Activated T-cell treated with anti-CD3 and anti-CD28 coated beads for 24 hours (primary cell): ENCODE data around the gene TMEM119.
"Not testable (repeated sequence)": the region's sequence is repeated elsewhere in the genome, so short reads cannot be mapped to it uniquely, and the experiment has no call there.

Experiments used
- DNase-seq: peaks from one replicate; pipeline ENCODE4 v3.0.0-alpha.2; 2020; ENCODE audit warnings: low read depth

TMEM119 gene

DNA sequence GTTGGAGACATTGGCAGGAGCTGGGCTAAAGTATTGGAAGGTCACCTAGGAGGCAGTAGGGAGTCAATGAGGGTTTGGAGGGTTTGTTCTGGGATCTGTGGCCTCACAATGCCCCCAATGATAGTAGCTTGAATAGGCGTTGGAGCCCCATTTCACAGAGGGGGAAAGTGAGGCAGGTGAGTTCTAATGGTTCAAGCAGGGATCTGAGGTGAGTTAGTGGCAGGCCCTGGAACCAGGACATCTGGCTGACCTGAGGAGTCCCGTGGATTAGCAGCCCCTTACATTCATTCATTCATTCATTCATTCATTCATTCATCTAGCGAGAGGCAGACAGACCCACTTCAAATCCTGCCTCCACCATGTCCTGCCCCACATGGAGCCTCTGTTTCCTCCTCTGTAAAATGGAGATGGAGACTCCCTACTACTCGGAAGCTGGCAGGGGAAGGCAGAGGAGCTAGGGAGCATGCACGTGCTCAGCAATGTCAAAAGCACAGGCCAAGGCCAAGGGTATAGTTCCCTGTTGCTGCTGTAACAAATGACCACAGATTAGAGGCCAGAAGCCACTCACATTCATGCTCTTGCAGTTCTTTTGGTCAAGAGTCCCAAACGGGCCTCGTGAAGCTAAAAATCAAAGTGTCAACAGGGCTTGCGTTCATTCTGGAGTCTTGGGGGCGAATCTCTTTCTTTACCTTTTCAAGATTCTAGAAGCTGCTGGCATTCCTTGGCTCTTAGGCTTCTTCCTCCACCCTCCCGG, 2.2 kb upstream of the TMEM119 start:
- no peak for DNase-seq

DNA sequence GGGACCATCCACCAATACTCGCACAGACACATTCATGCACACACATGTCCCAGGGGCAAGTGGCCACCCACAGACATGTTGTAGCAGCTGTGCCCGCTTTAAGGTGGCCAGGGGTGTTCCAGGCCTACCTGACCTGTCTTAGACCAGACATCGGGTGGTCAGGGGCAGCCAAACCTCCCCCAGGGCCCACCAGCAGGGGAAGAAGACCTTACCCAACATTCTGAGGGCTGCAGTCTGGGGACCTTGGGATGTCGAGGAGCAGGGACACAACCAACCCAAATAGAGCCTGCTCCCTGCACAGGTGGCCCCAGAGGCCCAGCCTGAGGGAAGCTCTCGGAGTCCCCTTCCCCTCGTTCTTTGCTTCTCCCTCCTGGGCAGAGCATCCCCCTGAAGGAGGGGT, 1.7 kb upstream of the TMEM119 start:
- no peak for DNase-seq

DNA sequence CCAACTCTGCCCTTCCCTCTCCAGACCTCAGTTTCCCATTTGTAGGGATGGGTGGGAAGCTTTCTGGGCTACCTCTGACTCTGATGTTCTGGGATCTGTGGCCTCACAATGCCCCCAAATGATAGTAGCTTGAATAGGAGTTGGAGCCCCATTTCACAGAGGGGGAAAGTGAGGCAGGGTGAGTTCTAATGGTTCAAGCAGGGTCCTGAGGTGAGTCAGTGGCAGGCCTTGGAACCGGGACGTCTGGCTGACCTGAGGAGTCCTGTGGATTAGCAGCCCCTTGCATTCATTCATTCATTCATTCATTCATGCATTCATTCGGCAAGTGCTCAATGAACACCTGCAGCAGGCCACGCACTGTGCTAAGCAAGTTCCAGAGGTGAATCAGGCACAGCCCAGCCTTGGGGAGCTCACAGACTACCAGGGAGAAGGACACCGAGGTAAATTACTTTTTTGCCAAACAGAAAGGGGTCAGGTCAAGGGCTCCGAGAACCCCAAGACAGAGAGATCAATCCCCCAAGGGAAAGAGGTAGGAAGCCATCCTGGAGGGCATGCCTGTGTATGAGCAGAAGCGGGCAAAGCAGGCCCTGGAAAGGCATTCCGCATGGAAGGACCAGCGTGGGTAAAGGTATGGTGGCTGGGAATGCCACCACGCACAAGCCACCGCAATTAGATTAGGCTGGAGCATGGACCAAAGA, 818 bp upstream of the TMEM119 start:
- no peak for DNase-seq

DNA sequence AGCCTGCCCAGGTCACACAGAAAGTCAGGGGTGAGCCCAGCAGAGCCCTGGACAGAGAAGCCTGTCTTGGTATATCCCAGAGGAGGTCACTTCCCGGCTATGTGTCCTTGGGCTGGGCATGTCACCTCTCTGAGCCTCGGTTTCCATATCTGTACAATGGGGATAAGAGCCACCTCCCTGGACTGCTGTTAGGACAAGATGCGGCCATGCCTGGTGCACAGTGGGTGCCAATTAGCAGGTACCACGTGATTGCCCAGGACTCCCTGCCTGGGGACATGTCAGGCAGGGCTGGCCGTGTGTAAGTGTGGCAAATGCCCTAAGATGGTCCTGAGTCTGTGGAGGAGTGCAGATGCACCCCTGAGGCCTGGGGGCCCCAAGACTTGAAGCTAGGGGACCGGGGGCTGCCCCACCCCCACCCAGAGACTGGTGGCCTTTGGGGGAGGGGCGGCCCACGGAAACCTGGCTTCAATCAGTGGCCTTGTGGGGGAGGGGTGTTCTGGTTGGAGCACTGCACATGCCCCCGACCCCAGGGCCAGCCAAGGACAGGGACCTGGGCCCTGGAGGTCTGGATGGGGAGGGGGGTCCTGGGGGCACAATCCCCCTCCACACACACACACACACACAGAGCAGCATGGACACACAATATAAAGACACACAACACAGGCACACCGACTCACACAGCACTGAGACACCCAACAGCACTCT, 878 bp downstream of the TMEM119 start:
- no peak for DNase-seq

DNA sequence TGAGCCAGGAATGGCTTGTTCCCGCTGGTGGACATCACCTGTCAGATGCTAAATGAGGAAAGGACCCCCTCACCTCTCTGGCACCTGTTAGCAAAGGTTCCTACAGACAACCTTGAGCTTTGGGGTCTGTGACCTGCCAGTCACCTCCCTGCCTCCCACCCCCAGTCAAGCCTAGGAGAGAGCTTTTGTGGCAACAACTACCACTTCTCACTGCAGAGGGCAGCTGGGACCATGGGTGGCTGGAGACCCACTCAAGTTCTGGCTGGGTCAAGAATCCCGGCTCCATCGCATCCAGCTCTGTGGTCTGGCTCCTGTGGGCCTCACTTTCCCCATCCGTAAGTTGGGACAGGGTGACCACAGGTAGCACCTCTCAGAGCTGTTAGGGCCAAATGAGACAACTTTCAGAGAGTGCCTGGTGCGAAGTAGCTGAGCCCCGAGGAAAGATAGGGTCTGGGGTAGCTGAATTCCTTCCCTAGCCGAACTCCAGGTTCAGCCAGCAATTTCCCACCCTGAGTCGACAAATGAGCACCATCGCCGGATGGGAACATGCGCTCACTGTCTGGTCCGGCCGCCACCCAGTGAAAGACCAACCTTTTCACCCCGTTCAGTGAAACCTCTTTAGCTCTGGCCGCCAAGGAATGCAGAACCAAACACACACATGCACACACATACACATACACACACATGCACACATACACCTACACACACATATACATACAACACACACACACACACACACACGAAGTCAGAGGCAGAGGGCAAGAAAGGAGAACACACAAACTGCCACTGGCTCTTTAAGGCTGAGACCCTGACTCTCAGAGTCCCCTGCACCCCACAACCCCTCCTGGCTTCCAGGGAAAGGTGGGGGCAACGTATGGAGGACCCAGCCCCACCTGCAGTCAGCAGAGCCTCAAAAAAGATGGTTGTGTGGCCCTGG, 1.9 kb downstream of the TMEM119 start:
- DNase-seq, result no peak

DNA sequence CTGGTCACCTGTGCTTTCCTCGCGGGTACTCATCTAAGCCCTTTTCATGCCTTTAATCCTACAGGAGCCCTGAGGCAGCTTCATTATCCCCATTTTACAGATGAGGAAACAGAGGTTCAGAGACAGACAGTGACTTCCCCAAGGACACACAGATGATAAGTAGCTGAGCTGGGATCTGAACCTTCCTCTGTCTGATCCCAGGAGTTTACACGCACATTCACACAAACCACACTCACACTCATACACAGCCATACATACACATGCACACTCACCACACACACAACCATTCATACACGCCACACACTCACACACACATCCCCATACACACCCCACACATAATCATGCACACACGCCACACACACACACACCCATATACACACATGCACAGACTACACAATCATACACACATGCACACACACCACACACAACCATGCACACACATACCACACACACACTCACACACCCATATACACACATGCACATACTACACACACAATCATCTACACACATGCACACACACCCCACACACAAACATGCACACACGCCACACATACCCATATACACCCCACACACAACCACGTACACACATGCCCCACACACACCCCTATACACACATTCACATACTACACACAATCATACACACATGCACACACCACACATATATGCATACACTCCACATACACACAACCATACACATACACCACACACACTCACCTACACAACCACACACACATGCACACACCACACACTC, 2.7 kb downstream of the TMEM119 start:
- DNase-seq, result no peak

DNA sequence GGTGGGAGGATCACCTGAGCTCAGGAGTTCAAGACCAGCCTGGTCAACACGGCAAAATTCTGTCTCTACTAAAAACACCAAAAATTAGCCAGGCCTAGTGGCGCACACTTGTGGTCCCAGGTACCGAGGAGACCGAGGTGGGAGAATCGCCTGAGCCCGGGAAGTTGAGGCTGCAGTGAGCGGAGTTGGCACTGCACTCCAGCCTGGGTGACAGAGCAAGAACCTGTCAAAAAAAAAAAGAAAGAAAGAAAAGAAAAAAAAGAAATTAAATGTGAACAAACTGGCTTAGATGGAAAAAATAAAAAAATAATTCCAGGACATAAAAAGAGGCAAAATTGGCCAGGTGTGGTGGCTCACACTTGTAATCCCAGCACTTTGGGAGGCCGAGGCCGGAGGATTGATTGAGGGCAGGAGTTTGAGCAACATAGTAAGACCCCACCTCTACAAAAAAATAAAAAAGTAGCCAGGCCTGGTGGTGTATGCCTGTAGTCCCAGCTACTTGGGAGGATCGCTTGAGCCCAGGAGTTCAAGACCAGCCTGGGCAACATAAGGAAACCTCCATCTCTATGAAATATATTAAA, 3.5 kb downstream of the TMEM119 start:
- DNase-seq, result no peak

DNA sequence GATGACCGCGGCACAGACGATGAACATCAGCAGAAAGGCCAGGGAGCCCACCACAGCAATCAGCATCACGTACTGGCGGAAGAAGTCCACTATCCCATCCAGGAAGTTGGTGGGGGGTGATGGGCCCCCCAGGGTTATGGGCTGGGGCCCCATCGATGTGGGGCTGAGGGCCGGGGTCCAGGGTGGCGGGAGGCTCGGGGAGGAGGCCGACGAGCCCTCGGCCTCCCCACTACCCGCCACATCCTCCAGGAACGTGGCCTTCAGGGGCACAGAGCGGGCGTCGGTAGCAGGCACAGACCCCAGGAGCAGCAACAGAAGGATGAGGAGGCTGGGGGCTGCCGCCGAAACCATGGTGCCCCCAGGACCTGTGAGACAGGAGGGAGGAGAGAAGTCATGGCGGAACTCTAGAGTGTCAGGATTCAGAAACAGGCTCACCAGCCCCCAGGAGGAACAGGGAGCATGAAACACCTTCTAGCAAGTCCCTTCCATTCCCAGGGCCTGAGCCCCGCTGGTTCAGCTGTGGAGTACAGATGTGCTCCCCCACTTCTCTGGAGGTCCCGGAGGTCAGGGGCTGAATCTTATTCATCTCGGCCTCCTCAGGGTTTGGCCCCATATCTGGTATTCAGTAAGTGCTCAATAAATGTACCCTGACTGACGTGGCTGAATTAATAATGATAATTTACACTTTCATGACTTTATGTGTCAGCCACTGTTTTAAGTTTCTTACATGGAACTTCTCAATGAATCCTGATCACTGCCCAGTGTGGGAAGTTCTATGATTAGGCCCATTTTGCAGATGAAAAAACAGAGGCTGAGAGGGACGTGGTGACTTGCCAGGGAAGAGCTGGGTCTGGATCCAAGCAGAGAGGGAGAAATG, 5.6 kb downstream of the TMEM119 start:
- DNase-seq, result no peak

DNA sequence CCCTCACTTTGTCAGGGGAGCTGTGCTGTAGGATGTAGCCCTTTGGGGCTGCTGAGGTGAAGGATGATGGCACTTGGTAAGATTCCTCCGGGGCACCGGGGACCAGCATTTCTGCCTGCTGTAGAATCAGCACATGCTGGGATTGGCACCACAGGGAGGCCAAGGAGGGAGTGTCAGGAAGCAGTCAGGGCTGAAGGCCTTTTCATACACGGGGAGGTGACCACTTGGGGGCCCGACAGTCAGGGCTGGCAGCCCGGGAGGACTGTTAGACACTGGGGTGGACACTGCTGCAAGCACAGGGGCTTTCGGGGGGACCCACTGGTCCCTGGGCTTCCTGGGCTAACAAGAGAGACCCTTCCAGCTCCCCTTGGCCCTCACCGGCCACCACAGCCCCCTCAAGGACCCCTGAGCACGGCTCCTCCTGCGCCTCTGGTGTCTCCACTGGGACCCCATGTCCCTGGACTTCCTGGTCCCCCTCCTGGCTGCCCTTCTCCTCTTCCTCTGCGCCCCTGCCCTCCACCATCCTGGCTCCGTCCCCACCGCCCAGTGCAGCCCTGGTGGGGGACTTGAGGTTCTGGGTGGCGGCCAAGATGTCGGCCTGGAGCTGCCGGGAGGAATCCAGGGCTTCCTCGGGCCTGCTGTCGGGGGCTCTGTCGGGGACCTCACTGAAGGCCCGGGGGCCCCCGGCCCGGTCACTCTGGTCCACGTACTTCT, 6.5 kb downstream of the TMEM119 start:
- DNase-seq, result no peak

DNA sequence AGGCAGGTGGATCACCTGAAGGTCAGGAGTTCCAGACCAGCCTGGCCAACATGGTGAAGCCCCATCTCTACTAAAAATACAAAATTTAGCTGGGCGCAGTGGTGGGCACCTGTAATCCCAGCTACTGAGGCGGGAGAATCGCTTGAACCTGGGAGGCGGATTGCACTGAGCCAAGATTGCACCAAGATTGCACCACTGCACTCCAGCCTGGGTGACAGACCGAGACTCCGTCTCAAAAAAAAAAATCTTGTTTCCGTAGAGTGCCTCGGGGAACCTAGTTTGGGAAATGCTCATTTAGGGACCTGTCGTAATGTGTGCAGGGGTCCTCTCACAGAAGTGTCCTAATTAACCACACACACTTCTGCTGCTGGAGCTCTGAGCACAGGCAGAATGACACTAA, 7.4 kb downstream of the TMEM119 start:
- DNase-seq, result not testable (repeated sequence)

DNA sequence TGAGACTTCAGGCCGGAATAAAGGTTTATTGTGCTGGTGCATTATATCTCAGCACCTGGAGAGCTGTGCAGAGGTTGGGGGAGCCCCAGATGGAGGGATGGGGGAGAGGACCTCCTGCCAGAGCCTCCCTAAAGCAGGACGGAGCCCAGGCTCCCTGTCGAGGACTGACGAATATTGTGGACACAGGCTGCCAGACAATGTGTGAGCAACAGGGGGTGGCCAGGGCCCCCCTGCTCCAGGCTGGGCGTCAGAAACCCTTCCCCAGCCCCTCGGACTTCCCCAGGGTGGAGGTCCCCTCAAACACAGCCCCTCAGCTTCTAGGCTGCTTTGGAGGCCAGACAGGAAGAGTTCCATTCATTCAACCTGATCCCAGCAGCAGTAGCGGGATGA, 8.0 kb downstream of the TMEM119 start:
- no peak for DNase-seq

DNA sequence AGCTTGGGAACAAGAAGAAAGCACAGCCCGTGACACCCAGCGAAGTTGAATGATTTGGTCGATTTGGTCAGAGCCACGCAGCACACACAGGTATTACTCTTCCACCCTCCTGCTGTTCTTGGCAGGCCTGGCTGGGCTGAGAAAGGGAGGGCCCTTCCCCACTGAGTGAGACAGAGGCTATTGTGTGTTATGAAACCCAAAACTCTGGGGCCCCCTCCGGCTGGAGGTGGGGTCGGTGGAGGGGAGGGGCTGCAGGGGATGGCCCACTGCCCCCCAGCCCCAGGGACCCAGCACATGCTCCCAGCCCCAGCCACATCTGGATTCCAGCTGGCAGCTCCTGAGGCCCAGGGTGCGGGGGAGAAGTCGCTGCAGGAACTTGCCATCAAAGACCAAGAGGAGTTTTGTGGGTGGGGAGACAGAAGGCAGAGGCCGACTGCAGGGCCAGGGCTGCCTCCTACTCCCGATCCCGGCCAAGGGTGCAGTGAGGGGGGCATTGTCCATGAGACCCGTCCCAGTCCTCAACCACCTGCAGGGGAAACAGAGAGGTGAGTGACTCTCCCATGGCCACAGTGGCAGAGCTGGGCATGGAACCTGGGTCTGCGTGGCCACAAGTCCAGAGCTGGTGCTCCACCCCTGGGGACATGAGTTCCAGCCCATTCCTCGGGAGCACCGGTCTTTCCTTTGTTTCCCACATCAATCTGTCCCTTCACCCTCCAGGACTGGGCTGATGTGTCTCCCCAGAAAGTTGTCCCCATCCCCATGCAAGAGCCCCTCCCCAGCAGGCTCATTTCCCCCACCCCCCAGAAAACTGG, 8.7 kb downstream of the TMEM119 start:
- no peak for DNase-seq

DNA sequence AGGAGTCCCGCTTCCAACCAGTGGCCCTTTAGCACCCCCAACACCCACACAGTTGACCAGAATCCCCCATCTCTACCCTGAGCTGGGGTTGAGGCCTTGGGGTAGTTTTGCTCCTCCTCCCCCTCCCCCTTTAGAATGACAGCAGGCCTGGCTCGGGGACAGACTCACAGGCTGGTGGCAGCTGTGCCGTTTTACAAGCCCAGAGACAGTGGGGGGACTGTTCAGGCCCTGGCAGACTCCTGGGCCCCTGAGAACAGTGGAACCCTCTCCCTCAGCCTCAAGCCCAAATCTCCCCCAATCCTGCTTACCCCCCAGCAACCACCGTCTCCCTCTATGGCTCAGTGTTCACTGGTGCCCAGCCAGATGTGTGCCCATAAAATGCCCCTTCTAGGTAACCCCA, 10.1 kb downstream of the TMEM119 start:
- DNase-seq, result no peak

DNA sequence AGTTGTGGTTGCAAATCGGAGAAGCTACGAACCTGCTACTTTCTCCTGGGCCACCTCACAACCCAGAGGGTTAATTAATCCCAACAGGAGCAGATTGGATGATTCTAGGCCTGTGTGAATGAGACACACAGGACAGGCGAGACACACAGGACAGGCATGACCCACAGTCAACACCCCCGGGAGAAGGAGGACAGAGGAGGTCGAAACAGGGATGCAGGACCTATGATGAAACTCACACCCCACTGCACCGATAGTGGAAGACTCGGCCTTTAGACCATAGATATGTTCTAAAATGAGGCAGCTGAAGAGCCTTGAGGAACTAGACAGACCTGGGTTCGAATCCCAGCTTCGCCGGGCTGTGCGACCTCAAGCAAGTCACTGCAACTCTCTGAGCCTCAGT, 11.6 kb downstream of the TMEM119 start:
- no peak for DNase-seq

DNA sequence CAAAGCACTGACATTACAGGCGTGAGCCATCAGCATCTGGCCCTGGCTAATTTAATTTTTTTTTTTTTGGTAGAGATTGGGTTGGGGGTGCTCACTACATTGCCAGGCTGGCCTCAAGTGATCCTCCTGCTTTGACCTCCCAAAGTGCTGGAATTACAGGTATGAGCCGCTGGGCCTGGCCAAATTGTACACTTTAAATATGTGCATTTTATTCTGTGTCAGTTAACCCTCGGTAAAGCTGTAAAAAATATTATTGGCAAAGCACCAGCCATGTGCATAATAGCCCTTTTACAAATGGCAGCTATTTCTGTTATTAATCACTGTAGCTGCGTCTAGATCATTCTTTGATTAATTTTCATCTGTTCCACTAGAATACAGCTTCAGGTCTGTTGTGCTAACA, 12.0 kb downstream of the TMEM119 start:
- no peak for DNase-seq

DNA sequence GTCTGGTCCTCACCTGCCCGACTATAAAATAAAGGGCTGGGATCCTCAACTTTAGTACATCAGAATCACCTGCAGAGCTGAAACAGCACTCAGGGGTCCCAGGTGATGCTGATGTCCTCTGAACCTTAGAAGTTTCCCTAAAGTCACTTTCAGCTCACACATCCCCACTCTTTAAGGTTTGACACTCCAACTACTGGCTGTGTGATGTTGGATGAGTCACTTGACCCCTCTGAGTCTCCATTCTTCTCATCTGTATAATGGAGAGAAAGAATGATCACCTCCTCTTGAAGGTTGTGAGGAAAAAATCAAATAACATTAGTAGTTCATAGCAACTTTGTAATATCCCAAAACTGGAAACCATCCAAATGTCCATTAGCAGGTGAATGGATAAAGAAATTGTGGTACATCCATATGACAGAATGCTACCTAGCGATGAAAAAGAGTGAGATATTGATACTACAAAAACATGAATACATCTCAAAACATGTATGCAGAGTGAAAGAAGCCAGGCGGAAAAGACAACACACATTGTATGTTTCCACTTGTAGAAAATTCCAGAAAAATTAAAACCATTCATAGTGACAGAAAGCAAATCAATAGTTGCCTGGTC, 13.3 kb downstream of the TMEM119 start:
- DNase-seq, result no peak

DNA sequence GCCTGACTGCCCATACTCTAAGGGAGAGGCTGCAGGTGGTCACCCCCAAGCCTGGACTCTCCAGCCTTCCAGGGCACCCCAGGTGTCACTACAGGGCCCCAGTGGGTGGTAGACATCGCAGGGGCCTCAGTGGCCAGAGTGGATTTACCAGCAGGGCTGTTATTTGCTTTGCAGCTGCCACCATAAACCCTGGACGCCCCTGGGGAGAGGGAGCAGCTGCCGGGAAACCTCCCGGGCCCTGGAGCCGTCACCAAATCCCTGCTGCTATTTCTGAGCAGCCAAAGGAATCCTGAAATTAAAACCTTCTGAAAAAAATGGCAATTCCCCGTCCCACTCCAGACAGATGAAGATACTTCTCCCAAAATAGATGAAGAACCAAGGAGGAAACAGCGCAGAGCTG, 13.9 kb downstream of the TMEM119 start:
- no peak for DNase-seq
